ENCODE results near the gene RFX3. TPM values are rescaled to one million over a fixed set of nuclear protein-coding genes. Genes with fewer than 3 reads are reported as not detected.

The RFX3 gene
- total RNA-seq, 2 donors from 2014 or later = 4.6 to 6.5 TPM

GRCh38 chr9:3508521-3509291 is 17.1 kb downstream of the RFX3 start:
- Histone ChIP-seq H3K27ac (peak overlapping the region in 2 of 4 donors; percentile 24 to 71), H3K4me1 (peaks cover 10% of the 10 kb centered on the region), H3K27me3 (no peaks in the 10 kb centered on the region), H3K4me3 (no peak overlapping the region), H3K9me3 (no peaks in the 10 kb centered on the region), H3K36me3 (replicated peaks in 1 of 2; ENCODE audit: insufficient read depth in 1 of 2, low read depth in 2 of 2) (no peaks in the 10 kb centered on the region)
- DNase-seq (no peak), ATAC-seq (peak; percentile 47)
- TF ChIP-seq, protein P1, sequence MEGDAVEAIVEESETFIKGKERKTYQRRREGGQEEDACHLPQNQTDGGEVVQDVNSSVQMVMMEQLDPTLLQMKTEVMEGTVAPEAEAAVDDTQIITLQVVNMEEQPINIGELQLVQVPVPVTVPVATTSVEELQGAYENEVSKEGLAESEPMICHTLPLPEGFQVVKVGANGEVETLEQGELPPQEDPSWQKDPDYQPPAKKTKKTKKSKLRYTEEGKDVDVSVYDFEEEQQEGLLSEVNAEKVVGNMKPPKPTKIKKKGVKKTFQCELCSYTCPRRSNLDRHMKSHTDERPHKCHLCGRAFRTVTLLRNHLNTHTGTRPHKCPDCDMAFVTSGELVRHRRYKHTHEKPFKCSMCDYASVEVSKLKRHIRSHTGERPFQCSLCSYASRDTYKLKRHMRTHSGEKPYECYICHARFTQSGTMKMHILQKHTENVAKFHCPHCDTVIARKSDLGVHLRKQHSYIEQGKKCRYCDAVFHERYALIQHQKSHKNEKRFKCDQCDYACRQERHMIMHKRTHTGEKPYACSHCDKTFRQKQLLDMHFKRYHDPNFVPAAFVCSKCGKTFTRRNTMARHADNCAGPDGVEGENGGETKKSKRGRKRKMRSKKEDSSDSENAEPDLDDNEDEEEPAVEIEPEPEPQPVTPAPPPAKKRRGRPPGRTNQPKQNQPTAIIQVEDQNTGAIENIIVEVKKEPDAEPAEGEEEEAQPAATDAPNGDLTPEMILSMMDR (IDR thresholded peaks at IDR 0.05) = no peak
- no peak for TF ChIP-seq POLR2A (IDR thresholded peaks at IDR 0.05)
- intact Hi-C loops (cut with DNase I) = no loop called here
- 27 to 42% methylated on average over 6 of the region's 6 CpGs for WGBS, 2 donors

DNA sequence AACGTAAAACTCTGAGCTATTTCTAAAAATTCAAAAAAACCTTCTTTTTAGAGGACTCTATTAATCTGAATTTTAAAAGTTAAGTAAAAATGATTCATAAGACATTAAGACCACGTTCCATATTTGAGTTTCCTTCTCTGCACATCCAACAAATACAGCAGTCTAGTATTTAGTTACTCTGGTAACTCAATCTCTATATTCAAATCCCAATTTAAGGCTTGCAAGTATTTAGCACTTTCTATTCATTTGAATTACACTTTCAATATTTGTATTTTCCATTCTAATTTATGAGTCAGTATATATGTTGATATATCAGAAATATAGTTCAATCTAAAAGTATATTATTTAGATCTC is 17.7 kb downstream of the RFX3 start:
- Histone ChIP-seq H3K4me1 (peaks cover 10% of the 10 kb centered on the region), H3K9me3 (no peaks in the 10 kb centered on the region), H3K4me3 (no peak overlapping the region), H3K36me3 (replicated peaks in 1 of 2; ENCODE audit: insufficient read depth in 1 of 2, low read depth in 2 of 2) (no peaks in the 10 kb centered on the region), H3K27me3 (no peaks in the 10 kb centered on the region), H3K27ac (peak overlapping the region in 1 of 4 donors; percentile 71)
- intact Hi-C loops (cut with DNase I) = no loop called here
- 47 to 65% methylated on average over 2 of the region's 2 CpGs for WGBS, 2 donors
- ATAC-seq (no peak), DNase-seq (no peak)
- TF ChIP-seq, protein P1 (IDR thresholded peaks at IDR 0.05) = no peak
- TF ChIP-seq POLR2A (IDR thresholded peaks at IDR 0.05) = no peak

DNA sequence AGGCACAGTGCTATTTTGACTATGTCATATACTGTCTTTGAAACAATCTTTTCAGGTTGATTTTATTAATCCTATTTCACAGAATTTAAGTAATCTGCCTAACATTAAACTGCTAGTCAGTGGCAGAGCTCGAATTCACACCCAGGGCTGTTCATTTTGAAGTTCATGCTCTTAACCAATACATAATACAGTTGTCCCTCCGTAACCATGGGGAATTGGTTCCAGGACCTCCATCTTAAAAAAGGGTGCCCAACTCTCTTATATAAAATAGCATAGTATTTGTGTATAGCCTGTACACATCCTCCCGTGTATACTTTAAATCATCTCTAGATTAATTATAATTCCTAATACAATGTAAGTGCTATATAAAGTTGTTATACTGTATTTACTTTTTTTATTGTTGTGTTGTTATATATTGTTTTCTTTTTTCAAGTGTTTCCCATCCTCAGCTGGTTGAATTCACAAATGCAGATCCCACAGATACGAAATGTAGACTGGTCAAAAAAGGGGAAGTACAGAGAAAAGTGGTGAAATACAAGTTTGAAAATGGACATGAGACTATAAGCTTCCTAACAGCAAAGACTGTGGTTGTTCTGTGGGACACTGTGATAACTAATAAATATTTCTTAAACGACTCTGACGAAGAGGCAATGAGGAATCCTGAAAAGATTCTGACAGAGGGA is 18.3 kb downstream of the RFX3 start:
- no peaks in the 10 kb centered on the region for H3K9me3 ChIP-seq
- no peak overlapping the region for H3K4me3 ChIP-seq
- DNase-seq = no peak
- TF ChIP-seq, protein P1 (IDR thresholded peaks at IDR 0.05) = no peak
- no peak for TF ChIP-seq POLR2A (IDR thresholded peaks at IDR 0.05)
- H3K36me3 ChIP-seq (replicated peaks in 1 of 2; ENCODE audit: insufficient read depth in 1 of 2, low read depth in 2 of 2) = no peaks in the 10 kb centered on the region
- 77 to 86% methylated on average over 6 of the region's 6 CpGs for WGBS, 2 donors
- peaks cover 10% of the 10 kb centered on the region for H3K4me1 ChIP-seq
- H3K27ac ChIP-seq = peak overlapping the region in 1 of 4 donors; percentile 71
- no peak for ATAC-seq
- H3K27me3 ChIP-seq = no peaks in the 10 kb centered on the region
- intact Hi-C loops (cut with DNase I) = no loop called here

- DNase-seq (no peak), ATAC-seq (no peak)
- no peak overlapping the region for H3K4me3 ChIP-seq
- TF ChIP-seq, protein P1 (IDR thresholded peaks at IDR 0.05) = no peak
- no peak for TF ChIP-seq POLR2A (IDR thresholded peaks at IDR 0.05)
- H3K4me1 ChIP-seq = peaks cover 6% of the 10 kb centered on the region
- no peaks in the 10 kb centered on the region for H3K9me3 ChIP-seq
- 87 to 88% methylated on average over 2 of the region's 2 CpGs for WGBS, 2 donors
- H3K27ac ChIP-seq = no peak overlapping the region
- intact Hi-C loops (cut with DNase I) = no loop called here
- no peaks in the 10 kb centered on the region for H3K36me3 ChIP-seq (replicated peaks in 1 of 2; ENCODE audit: insufficient read depth in 1 of 2, low read depth in 2 of 2)
- no peaks in the 10 kb centered on the region for H3K27me3 ChIP-seq
Measured at GRCh38 chr9:3506164-3506563, 19.6 kb downstream of the RFX3 start.

Measured in body of pancreas (tissue), 4 donors.